H9 (cell line): ENCODE data around the gene CSAD. TPM values are rescaled to one million over a fixed set of nuclear protein-coding genes. Genes with fewer than 3 reads are reported as not detected.

Experiments
- DNase-seq: peaks from one replicate; pipeline ENCODE4 v3.0.0-alpha.2; 2017
- H2AFZ ChIP-seq: one replicate; pipeline ENCODE4 v1.6.1; 2013; ENCODE audit warnings: mild to moderate bottlenecking, low read length, control low read depth, moderate library complexity
- H2AK5ac ChIP-seq: 2 replicates; pipeline ENCODE4 v1.6.1; 2013; ENCODE audit warnings: low read length, control low read depth, mixed read lengths; ENCODE audit not compliant: insufficient read length
- H2BK120ac ChIP-seq: one replicate; pipeline ENCODE4 v1.6.1; 2013; ENCODE audit warnings: low read depth, mild to moderate bottlenecking, low read length, control low read depth, inconsistent platforms; ENCODE audit not compliant: poor library complexity, severe bottlenecking
- H2BK12ac ChIP-seq: 2 replicates; pipeline ENCODE4 v1.6.1; 2013; ENCODE audit warnings: low read length, control low read depth, mixed read lengths, low read depth; ENCODE audit not compliant: insufficient read length
- H2BK15ac ChIP-seq: 2 replicates; pipeline ENCODE4 v1.6.1; 2013; ENCODE audit warnings: low read depth, low read length, control low read depth
- H2BK20ac ChIP-seq: one replicate; pipeline ENCODE4 v1.6.1; 2013; ENCODE audit warnings: low read depth, mild to moderate bottlenecking, low read length, control low read depth, inconsistent platforms; ENCODE audit not compliant: poor library complexity, severe bottlenecking
- H2BK5ac ChIP-seq: 2 replicates; pipeline ENCODE4 v1.6.1; 2013; ENCODE audit warnings: low read length, control low read depth, mixed read lengths; ENCODE audit not compliant: insufficient read length
- H3K14ac ChIP-seq: 2 replicates; pipeline ENCODE4 v1.6.1; 2013; ENCODE audit warnings: low read length, control low read depth; ENCODE audit not compliant: insufficient read depth
- H3K18ac ChIP-seq: 2 replicates; pipeline ENCODE4 v1.6.1; 2013; ENCODE audit warnings: low read depth, mild to moderate bottlenecking, mixed read lengths, low read length, control low read depth; ENCODE audit not compliant: insufficient read length
- H3K23ac ChIP-seq: 2 replicates; pipeline ENCODE4 v1.6.1; 2013; ENCODE audit warnings: low read length, control low read depth, mixed read lengths, low read depth; ENCODE audit not compliant: insufficient read length
- H3K23me2 ChIP-seq: 2 replicates; pipeline ENCODE4 v1.6.1; 2013; ENCODE audit warnings: low read depth, mild to moderate bottlenecking, mixed read lengths, low read length, control low read depth; ENCODE audit not compliant: insufficient read length, poor library complexity, severe bottlenecking
- H3K27ac ChIP-seq: 2 replicates; pipeline ENCODE4 v1.5.1; 2013; ENCODE audit warnings: low read length, control low read depth, mixed read lengths, low read depth; ENCODE audit not compliant: insufficient read length
- H3K27me3 ChIP-seq: 2 replicates; pipeline ENCODE4 v1.6.1; 2013; ENCODE audit warnings: low read length, control low read depth, inconsistent platforms; ENCODE audit not compliant: insufficient read depth
- H3K4ac ChIP-seq: 2 replicates; pipeline ENCODE4 v1.6.1; 2013; ENCODE audit warnings: low read depth, mild to moderate bottlenecking, control low read depth, inconsistent platforms, low read length, moderate library complexity
- H3K4me1 ChIP-seq: 2 replicates; pipeline ENCODE4 v1.6.1; 2013; ENCODE audit warnings: low read length, control low read depth, inconsistent platforms; ENCODE audit not compliant: insufficient read depth
- H3K4me2 ChIP-seq: 2 replicates; pipeline ENCODE4 v1.6.1; 2013; ENCODE audit warnings: low read length, control low read depth, mixed read lengths; ENCODE audit not compliant: insufficient read length, insufficient read depth
- H3K56ac ChIP-seq: 2 replicates; pipeline ENCODE4 v1.6.1; 2013; ENCODE audit warnings: low read depth, mild to moderate bottlenecking, mixed read lengths, low read length, control low read depth; ENCODE audit not compliant: insufficient read length
- H3K79me1 ChIP-seq: 2 replicates; pipeline ENCODE4 v1.6.1; 2013; ENCODE audit warnings: low read depth, mild to moderate bottlenecking, moderate library complexity, low read length, control low read depth, inconsistent platforms; ENCODE audit not compliant: insufficient read depth, poor library complexity, severe bottlenecking
- H3K79me2 ChIP-seq: 2 replicates; pipeline ENCODE4 v1.6.1; 2013; ENCODE audit warnings: low read length, control low read depth, inconsistent platforms; ENCODE audit not compliant: insufficient read depth
- H3K9ac ChIP-seq: 2 replicates; pipeline ENCODE4 v1.6.1; 2013; ENCODE audit warnings: low read length, control low read depth, mixed read lengths; ENCODE audit not compliant: insufficient read length; ENCODE audit errors: extremely low read depth
- H3K9me3 ChIP-seq: one replicate; pipeline ENCODE4 v1.6.1; 2013; ENCODE audit warnings: low read depth, low read length, inconsistent platforms; ENCODE audit not compliant: control insufficient read depth
- H3T11ph ChIP-seq: one replicate; pipeline ENCODE4 v1.6.1; 2013; ENCODE audit warnings: mild to moderate bottlenecking, low read length, control low read depth, inconsistent platforms
- H4K20me1 ChIP-seq: one replicate; pipeline ENCODE4 v1.6.1; 2013; ENCODE audit not compliant: control insufficient read depth, insufficient read length, insufficient read depth
- H4K5ac ChIP-seq: 2 replicates; pipeline ENCODE4 v1.6.1; 2013; ENCODE audit warnings: low read depth, mild to moderate bottlenecking, mixed read lengths, low read length, control low read depth; ENCODE audit not compliant: insufficient read length
- H4K8ac ChIP-seq: replicated peaks from 2 replicates; pipeline ENCODE4 v1.6.1; 2013; ENCODE audit warnings: low read length, control low read depth, mixed read lengths, low read depth; ENCODE audit not compliant: insufficient read length
- H4K91ac ChIP-seq: 2 replicates; pipeline ENCODE4 v1.6.1; 2013; ENCODE audit warnings: low read depth, mild to moderate bottlenecking, moderate library complexity, mixed read lengths, low read length, control low read depth; ENCODE audit not compliant: insufficient read length
- H3K27ac Mint-ChIP-seq, 3 experiments: 2 replicates in 2 of 3; 3 replicates in 1 of 3; pipeline ENCODE4 v1.8.0; 2020 to 2021; ENCODE audit warnings: mixed read lengths in 3 of 3, mild to moderate bottlenecking in 1 of 3, moderate library complexity in 1 of 3
- H3K27me3 Mint-ChIP-seq: 2 replicates; pipeline ENCODE4 v1.8.0; 2021; ENCODE audit warnings: low read depth, mild to moderate bottlenecking, moderate library complexity, mixed read lengths
- H3K36me3 Mint-ChIP-seq, 3 experiments: 2 replicates in 2 of 3; 3 replicates in 1 of 3; pipeline ENCODE4 v1.8.0; 2020 to 2021; ENCODE audit warnings: low read depth in 3 of 3, mixed read lengths in 3 of 3; ENCODE audit not compliant: insufficient read depth in 1 of 3
- H3K4me1 Mint-ChIP-seq, 2 experiments: 2 replicates each; pipeline ENCODE4 v1.8.0; 2020; ENCODE audit warnings: mixed read lengths in 2 of 2
- H3K4me3 Mint-ChIP-seq, 2 experiments: 2 replicates in 1 of 2; 3 replicates in 1 of 2; pipeline ENCODE4 v1.8.0; 2020 to 2021; ENCODE audit warnings: mild to moderate bottlenecking in 2 of 2, mixed read lengths in 2 of 2, moderate library complexity in 1 of 2
- H3K9me3 Mint-ChIP-seq, 2 experiments: 2 replicates in 1 of 2; 3 replicates in 1 of 2; pipeline ENCODE4 v1.8.0; 2020; ENCODE audit warnings: mild to moderate bottlenecking in 2 of 2, mixed read lengths in 2 of 2, moderate library complexity in 1 of 2
- WGBS: extraction: QIAGEN DNeasy Blood & Tissue Kit; methylation state at CpG from one replicate; pipeline ENCODE4 v1.1.7; 2013; ENCODE audit warnings: missing lambda C conversion rate, low lambda C conversion rate, mixed read lengths; ENCODE audit not compliant: insufficient read length; ENCODE audit errors: extremely low coverage; 5-methylcytosine and 5-hydroxymethylcytosine counted together
- total RNA-seq: library from RNA; stranded (reverse); gene quantifications from 2 replicates; pipeline ENCODE4 v1.2.1, GENCODE V29; 2021
- TF ChIP-seq, protein P1 (sequence below): fragments of 200-600 bp; sonication (generic); conservative IDR thresholded peaks from 3 replicates; pipeline ENCODE4 v1.8.0; 2021; ENCODE audit warnings: antibody characterized with exemption, mild to moderate bottlenecking

Gene CSAD
- total RNA-seq, 1 experiment from 2014 or later: 7.4 TPM

DNA sequence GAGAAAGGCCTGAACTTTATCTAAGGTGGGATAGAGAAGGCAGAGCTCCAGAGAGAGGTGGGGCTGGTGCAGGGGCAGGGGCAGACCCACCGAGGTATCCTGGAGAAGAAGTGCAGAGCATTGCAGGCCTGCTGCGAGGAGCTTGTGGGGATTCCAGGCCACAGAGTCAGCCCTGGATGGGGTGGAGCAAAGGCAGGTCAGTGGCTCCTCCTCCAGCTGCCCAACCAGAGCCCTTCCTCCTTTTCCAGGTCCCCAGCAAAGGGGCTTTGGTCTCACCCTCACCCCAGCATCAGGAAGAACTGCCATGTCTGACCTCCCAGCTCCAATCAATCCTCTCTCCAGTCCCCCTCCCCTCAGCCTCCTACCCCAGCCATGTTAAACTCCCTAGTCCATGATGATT is 20.1 kb downstream of the CSAD start:
- Histone ChIP-seq H4K5ac (no peak overlapping the region), H2BK20ac (no peak overlapping the region), H3K9me3 (no peaks in the 10 kb centered on the region), H3K18ac (no peak overlapping the region), H2BK120ac (no peak overlapping the region), H2BK12ac (no peak overlapping the region), H3K4ac (no peak overlapping the region), H3K23me2 (no peaks in the 10 kb centered on the region), H3K4me1 (no peaks in the 10 kb centered on the region), H3T11ph (no peak overlapping the region), H4K20me1 (no peaks in the 10 kb centered on the region), H4K8ac (no peak overlapping the region), H3K79me1 (no peaks in the 10 kb centered on the region), H3K27ac (no peak overlapping the region), H4K91ac (no peak overlapping the region), H2BK5ac (no peak overlapping the region), H3K56ac (no peak overlapping the region), H3K9ac (no peak overlapping the region), H3K14ac (no peak overlapping the region), H3K79me2 (no peaks in the 10 kb centered on the region), H3K27me3 (no peaks in the 10 kb centered on the region), H2AFZ (no peak overlapping the region), H2BK15ac (no peak overlapping the region), H2AK5ac (no peak overlapping the region), H3K4me2 (no peak overlapping the region), H3K23ac (no peak overlapping the region)
- no CpG with 5 or more reads among the region's 2 CpGs for WGBS
- Mint-ChIP-seq H3K9me3 (no peaks in the 10 kb centered on the region), H3K27ac (no peak overlapping the region), H3K4me1 (peaks cover 4 to 12% of the 10 kb centered on the region in 2 experiments), H3K36me3 (no peaks in the 10 kb centered on the region), H3K4me3 (no peak overlapping the region), H3K27me3 (peaks cover 66% of the 10 kb centered on the region)
- no peak for DNase-seq
- TF ChIP-seq, protein P1, sequence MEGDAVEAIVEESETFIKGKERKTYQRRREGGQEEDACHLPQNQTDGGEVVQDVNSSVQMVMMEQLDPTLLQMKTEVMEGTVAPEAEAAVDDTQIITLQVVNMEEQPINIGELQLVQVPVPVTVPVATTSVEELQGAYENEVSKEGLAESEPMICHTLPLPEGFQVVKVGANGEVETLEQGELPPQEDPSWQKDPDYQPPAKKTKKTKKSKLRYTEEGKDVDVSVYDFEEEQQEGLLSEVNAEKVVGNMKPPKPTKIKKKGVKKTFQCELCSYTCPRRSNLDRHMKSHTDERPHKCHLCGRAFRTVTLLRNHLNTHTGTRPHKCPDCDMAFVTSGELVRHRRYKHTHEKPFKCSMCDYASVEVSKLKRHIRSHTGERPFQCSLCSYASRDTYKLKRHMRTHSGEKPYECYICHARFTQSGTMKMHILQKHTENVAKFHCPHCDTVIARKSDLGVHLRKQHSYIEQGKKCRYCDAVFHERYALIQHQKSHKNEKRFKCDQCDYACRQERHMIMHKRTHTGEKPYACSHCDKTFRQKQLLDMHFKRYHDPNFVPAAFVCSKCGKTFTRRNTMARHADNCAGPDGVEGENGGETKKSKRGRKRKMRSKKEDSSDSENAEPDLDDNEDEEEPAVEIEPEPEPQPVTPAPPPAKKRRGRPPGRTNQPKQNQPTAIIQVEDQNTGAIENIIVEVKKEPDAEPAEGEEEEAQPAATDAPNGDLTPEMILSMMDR: no peak
